NCI-H1436 (cell line): ENCODE measurements around the gene KLHL35.

ENCODE experiments used
- DNase-seq: peaks from one replicate; lab custom pipeline; 2025; lab: John Stamatoyannopoulos, UW

The KLHL35 gene

GRCh38 chr11:75469785-75470405 lies 36.9 kb upstream of the KLHL35 start:
- peak; percentile 77 for DNase-seq

GRCh38 chr11:75468534-75469340 lies 35.7 kb upstream of the KLHL35 start:
- no peak for DNase-seq

DNA sequence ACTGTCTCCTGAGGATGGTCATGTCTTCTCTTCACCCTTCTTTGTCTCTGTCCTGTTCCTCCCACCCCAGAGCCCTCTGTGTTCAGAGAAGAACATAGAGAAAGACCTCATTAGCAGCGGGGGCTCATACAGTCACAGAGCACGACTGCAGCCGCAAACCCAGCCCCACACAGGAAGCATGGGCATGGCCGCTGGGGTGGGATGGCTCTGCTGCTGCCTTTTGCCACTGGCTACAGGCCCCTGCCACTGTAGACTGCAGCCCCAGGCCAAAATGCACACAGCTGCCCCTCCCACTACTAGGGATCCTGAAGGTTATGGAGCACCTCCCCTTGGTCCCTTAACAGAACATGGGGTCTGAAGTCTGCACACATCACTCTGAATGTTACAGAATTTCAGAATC lies 34.9 kb upstream of the KLHL35 start:
- no peak for DNase-seq

DNA sequence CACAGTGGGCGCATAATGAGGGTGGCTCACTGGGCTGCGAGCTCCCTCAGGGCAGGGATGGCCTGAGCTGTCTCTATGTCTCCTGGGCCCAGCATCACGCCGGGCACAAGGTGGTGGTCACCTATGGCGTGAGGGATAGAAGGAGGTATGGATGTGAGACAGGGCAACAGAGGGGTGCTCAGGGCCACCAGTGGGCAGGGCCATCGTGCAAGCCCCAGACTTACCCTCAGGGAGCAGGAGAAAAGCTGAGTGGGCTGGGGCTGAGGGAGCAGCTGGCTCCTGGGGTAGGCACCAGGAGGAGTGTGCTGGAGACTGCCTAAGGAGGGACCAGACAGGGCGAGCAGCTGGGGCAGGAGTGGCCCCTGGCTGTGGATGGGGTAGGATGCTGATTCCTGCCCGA lies 34.3 kb upstream of the KLHL35 start:
- no peak for DNase-seq

GRCh38 chr11:75465701-75466531 lies 32.9 kb upstream of the KLHL35 start:
- DNase-seq: no peak

DNA sequence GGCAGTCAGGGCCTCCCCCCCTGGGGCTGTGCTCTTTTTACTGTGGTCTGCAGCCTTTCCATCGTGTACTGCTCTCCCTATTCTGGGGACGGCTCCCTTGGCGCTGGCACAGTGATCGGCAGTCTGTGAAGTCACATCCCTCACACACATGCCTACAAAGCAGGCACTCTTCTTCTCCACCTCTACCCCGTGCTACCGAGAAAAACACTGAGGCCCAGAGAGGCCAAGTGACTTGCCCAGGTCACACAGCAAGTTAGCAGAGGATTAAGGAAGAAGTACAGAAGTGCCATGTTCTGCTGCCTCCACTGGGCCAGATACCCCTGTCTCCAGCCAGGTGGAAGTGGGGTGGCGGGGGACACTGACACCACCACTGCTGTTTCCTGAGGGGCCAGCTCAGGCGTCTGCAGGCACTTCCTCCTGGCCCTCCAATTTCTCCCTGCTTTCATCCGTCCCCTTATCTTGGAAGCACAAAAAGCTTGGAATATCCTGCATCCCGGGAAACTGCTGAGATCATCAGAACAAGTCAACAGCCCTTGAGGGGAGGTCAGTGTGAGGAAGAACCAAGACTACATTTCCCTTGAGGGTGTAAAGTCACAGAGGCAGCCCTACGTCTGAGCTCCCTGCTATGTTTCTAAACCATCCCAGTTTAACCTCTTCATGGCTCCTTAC lies 30.2 kb upstream of the KLHL35 start:
- DNase-seq: no peak

DNA sequence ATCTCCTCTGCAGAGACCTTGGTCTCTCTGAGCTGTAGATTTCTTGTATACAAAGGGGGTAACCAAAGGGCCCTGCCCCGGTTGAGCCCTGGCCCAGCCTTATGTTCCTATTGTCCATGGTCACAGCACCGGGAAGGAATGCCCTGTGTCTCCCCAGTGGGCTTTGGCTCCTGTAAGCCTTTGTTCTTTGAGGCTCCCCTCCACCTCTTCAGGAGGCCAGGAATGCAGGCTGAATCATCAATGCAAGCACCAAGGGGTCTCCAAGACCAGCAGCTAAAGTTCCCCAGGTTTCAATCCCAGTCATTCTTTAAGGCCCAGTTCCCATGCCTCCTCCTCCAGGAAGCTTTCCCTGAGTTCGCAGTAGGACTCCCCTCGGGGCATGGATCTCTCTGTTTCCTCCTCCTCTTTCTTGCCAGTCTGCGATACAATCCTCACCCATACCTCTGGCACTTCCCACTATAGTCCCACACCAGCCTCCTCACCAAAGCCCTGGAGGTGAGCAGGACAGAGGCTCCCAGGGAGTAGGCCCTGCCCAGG lies 29.2 kb upstream of the KLHL35 start:
- no peak for DNase-seq

- DNase-seq: no peak
Observed at GRCh38 chr11:75461151-75461550, 28.1 kb upstream of the KLHL35 start.

DNA sequence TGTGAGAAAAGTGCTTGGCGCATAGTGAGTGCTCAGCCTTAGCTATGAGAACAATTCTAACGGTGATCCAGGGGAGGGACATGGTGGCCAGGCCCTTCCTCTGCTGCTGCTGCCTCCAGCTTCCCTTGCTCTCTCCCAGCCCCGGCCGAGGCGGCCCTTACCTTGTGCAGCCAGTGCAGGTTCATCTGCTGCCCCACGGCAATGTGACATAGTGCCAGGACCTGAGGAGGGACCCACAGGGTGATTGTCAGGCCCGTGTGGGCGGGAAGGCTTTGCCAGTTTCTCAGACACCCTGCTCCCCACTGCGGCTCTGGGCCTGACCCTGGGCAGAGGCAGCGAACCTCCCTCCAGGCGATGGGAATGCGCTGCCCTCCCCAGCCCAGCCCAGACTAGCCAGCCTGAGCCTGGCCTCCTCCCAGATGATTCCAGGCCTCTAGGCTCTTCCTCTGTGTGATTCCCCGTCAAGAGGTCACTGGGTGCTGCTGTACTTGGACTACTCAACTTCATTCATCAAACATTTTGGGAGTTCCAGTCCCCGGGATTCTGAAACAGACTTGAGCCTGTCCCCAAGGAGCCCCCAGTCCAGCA lies 23.7 kb upstream of the KLHL35 start:
- no peak for DNase-seq

DNA sequence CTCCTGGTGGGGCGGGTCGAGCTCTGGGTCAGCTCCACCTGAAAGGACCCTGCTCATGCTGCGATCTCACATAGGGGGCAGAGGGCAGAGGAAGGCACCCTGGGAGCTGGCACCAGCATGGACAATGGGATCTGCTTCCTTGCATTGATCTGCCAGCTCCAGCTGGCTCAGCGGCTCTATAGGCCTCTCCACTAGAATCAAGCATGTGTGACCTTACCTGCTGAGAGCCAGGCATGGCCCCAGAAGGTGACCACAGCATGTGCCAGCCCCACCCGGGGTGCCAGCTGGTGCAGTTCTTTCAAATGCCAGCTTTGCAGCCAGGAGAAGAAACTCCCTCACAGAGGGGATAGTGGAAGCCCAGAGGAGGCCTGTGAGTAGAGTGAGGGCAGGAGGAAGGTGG lies 22.0 kb upstream of the KLHL35 start:
- no peak for DNase-seq

- DNase-seq: no peak
Observed at GRCh38 chr11:75453916-75454655, 21.1 kb upstream of the KLHL35 start.

- no peak for DNase-seq
Observed at GRCh38 chr11:75450826-75451821, 18.1 kb upstream of the KLHL35 start.

DNA sequence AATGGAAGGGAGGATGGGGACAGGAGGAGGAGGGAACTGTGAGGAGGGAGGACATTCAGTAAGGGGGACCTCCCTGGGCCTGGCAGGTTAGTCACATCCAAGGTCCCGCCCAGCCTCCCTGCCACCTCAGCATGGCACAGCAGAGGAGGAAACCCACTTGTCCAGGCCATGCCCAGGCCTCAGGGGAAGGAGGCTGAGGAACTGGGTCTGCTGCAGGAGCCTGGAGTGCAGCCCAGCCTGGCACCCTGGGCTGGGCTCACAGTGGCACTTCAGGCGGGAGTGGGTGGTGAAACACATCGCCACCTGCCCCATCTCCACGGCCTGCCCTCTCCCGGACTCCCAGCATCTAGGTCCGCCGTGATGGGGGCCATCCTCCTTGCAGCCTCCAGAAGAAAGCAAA lies 17.2 kb upstream of the KLHL35 start:
- DNase-seq: no peak

DNA sequence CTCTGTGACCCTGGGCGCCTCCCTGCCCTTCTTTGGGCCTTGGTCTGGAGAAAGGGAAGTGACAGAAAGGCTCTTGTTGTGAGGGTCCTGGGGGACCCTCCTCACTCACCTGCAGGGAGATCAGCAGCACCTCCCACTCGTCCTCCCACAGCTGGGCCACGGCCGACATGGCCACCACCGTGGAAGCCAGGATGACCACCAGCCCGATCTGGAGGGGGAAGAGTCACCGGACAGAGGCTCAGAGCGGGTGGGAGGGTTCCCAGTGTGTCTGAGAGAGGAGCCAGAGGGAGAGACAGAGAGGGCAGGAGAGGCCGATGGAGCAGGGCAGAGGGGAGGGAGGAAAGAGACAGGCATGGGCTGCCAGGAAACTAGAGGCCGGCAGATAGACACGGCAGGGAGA lies 16.8 kb upstream of the KLHL35 start:
- DNase-seq: no peak

DNA sequence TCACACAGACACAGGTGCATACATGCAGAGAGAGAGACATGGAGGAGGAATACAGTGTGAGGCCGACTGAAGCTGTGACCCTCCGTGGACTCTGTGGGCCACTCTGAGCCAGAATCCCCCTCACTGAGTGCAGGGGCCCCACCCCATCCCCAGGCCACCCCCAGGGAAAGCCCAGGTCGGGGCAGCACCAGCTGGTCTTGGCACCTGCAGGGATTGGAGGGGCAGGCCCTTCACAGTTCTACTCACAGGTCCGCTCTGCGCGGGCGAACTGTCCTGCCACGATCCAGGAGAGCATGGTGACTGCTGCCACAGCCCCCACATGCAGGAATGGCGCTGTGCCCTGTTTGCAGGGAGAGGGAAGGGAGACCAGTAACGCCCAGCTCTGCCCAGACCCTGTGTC lies 16.3 kb upstream of the KLHL35 start:
- no peak for DNase-seq

GRCh38 chr11:75447415-75447814 lies 14.4 kb upstream of the KLHL35 start:
- DNase-seq: no peak

DNA sequence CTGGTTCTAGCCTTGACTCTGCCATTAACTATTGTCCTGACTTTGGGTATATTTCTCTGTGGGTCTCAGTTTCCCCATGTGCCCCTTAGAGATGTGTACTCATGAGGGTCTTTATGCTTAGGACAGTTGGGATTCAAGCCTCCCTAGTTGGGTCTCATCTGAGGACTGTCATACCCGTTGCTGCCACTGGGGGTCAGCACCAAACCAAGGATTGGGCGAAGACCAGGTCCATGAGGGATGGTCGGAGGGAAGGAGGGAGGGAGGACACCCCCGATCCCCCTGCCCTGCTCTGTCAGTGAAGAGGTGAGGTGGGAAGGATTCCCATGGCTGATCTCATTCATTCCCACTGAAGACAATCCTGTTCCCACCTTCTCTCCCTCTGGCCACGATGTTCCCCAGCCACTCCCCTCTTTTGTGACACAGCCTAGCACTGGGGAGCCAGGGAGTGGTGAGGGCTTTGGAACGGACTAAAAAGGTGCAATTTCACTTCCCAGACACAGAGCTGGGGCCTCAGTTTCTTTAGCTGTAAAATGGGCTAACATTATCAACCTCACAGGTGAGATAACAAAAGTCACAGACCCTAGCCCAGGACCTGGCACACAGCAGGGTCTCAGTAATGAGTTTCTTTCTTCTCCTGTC lies 12.4 kb upstream of the KLHL35 start:
- peak; percentile 44 for DNase-seq

- no peak for DNase-seq
Observed at GRCh38 chr11:75443043-75443442, 10.0 kb upstream of the KLHL35 start.
